PC-3 (cell line): ENCODE measurements around the gene MPV17. TPM values are rescaled to one million over a fixed set of nuclear protein-coding genes. Genes with fewer than 3 reads are reported as not detected.

Experiments
- ATAC-seq: fragments of 200-7000 bp; cut with Tn5 transposase; 2 replicates; pipeline ENCODE4 v1.9.1; 2020; ENCODE audit warnings: mild to moderate bottlenecking, moderate library complexity
- BruUV-seq: library from RNA; stranded (reverse); fragments of 400-500 nt; replicated peaks from 2 replicates; lab custom pipeline; 2021; lab: Mats Ljungman, UMichigan
- CTCF ChIA-PET: fragments of 300-600 bp; sonication (Branson Sonifier 250); formaldehyde crosslinking; loops from one replicate; lab custom pipeline; 2022; ENCODE audit warnings: antibody characterized with exemption; lab: Charles Lee
- POLR2A ChIA-PET: fragments of 300-600 bp; sonication (Branson Sonifier 250); formaldehyde crosslinking; loops from one replicate; lab custom pipeline; 2022; ENCODE audit warnings: antibody characterized with exemption; ENCODE audit not compliant: unreplicated experiment; lab: Charles Lee
- DNase-seq: peaks from one replicate; pipeline ENCODE4 v3.0.0-alpha.2; 2015
- H2AFZ ChIP-seq: fragments of 300-600 bp; sonication (generic); 2 replicates; pipeline ENCODE4 v1.6.0; 2016; ENCODE audit warnings: antibody characterized with exemption, low read length
- H3F3A ChIP-seq: fragments of 300-600 bp; sonication (generic); one replicate; pipeline ENCODE4 v1.6.0; 2017; ENCODE audit warnings: antibody characterized with exemption, low read length, control low read depth, mild to moderate bottlenecking; ENCODE audit not compliant: unreplicated experiment
- H3K27ac ChIP-seq: fragments of 300-600 bp; sonication (generic); 2 replicates; pipeline ENCODE4 v1.5.1; 2016; ENCODE audit warnings: mild to moderate bottlenecking, low read length
- H3K27me3 ChIP-seq: fragments of 300-600 bp; sonication (generic); 2 replicates; pipeline ENCODE4 v1.6.1; 2016; ENCODE audit warnings: low read length, mixed read lengths
- H3K36me3 ChIP-seq: fragments of 300-600 bp; sonication (generic); 2 replicates; pipeline ENCODE4 v1.6.1; 2016; ENCODE audit warnings: low read depth, mixed run types, low read length, mixed read lengths
- H3K4me1 ChIP-seq: fragments of 300-600 bp; sonication (generic); 2 replicates; pipeline ENCODE4 v1.5.1; 2016; ENCODE audit warnings: low read length; ENCODE audit not compliant: insufficient read depth
- H3K4me2 ChIP-seq: fragments of 300-600 bp; sonication (generic); 2 replicates; pipeline ENCODE4 v1.6.0; 2016; ENCODE audit warnings: low read length
- H3K4me3 ChIP-seq: fragments of 300-600 bp; sonication (generic); 2 replicates; pipeline ENCODE4 v1.5.1; 2016; ENCODE audit warnings: mild to moderate bottlenecking, low read length, mixed read lengths
- H3K79me2 ChIP-seq: fragments of 300-600 bp; sonication (generic); 2 replicates; pipeline ENCODE4 v1.6.1; 2017; ENCODE audit warnings: low read length, mixed read lengths
- H3K9ac ChIP-seq: fragments of 300-600 bp; sonication (generic); 2 replicates; pipeline ENCODE4 v1.6.0; 2016; ENCODE audit warnings: mild to moderate bottlenecking, low read length
- H3K9me2 ChIP-seq: fragments of 300-600 bp; sonication (generic); replicated peaks from 2 replicates; pipeline ENCODE4 v1.6.1; 2016; ENCODE audit warnings: mixed run types, low read length, mixed read lengths
- H3K9me3 ChIP-seq: fragments of 300-600 bp; sonication (generic); 2 replicates; pipeline ENCODE4 v1.6.1; 2016; ENCODE audit warnings: low read length, mixed read lengths
- H4K20me1 ChIP-seq: fragments of 300-600 bp; sonication (generic); 2 replicates; pipeline ENCODE4 v1.6.1; 2016; ENCODE audit warnings: low read length, mixed read lengths
- EZH2 ChIP-seq: fragments of 300-600 bp; sonication (generic); IDR thresholded peaks from one replicate; pipeline ENCODE4 v1.6.1; 2017; ENCODE audit warnings: antibody characterized with exemption, mild to moderate bottlenecking, low read length; ENCODE audit not compliant: unreplicated experiment
- EZH2phosphoT487 ChIP-seq: fragments of 300-600 bp; sonication (generic); IDR thresholded peaks from 2 replicates; pipeline ENCODE4 v1.6.1; 2018; ENCODE audit warnings: mild to moderate bottlenecking, antibody characterized with exemption, low read length, borderline replicate concordance
- intact Hi-C: fragments of 100-400 bp; cut with micrococcal nuclease; formaldehyde crosslinking; loops from 2 replicates; pipeline ENCODE4 v1.9.0; 2023
- total RNA-seq: library from RNA; depleted of rRNA; stranded (reverse); fragments of >200 nt; gene quantifications from 2 replicates; pipeline ENCODE4 v1.2.3, GENCODE V29; 2014
- TF ChIP-seq, protein P1 (sequence below): fragments of 300-600 bp; sonication (generic); conservative IDR thresholded peaks from 2 replicates; pipeline ENCODE4 v1.5.1; 2017; ENCODE audit warnings: antibody characterized with exemption, low read depth, mild to moderate bottlenecking, low read length

MPV17 gene
- total RNA-seq, 1 experiment from 2014 or later = 59.2 TPM

GRCh38 chr2:27263287-27264252 lies 59.3 kb downstream of the MPV17 start:
- ATAC-seq (no peak), DNase-seq (no peak)
- peaks cover 18% of the 10 kb centered on the region; the same call in 1 of the 2 replicates for H3K4me1 ChIP-seq
- H3K4me2 ChIP-seq = peak overlapping the region; percentile 93
- ChIA-PET POLR2A (interaction anchor here (0.6 kb wide), 1 partner anchor 178 kb away, joined by 5 read pairs; no protein-coding TSS in a partner anchor), CTCF (interaction anchor here (0.6 to 1.1 kb wide), 3 partner anchors 13 to 34 kb away, joined by 4 to 7 read pairs (median 5); no protein-coding TSS in a partner anchor)
- no peaks in the 10 kb centered on the region for H3F3A ChIP-seq
- H4K20me1 ChIP-seq = no peaks in the 10 kb centered on the region
- no peaks in the 10 kb centered on the region for H3K9me3 ChIP-seq
- no peaks in the 10 kb centered on the region for H3K79me2 ChIP-seq
- BruUV-seq = no TSS peak
- no peak overlapping the region for H3K9ac ChIP-seq
- peak overlapping the region; percentile 2; the same call in 1 of the 2 replicates for H2AFZ ChIP-seq
- peaks cover 54% of the 10 kb centered on the region for H3K27me3 ChIP-seq
- H3K4me3 ChIP-seq = peak overlapping the region; percentile 71
- H3K36me3 ChIP-seq = no peaks in the 10 kb centered on the region
- no peaks in the 10 kb centered on the region for H3K9me2 ChIP-seq
- no peak overlapping the region for H3K27ac ChIP-seq
- intact Hi-C loops = no loop called here
- TF ChIP-seq, protein P1, sequence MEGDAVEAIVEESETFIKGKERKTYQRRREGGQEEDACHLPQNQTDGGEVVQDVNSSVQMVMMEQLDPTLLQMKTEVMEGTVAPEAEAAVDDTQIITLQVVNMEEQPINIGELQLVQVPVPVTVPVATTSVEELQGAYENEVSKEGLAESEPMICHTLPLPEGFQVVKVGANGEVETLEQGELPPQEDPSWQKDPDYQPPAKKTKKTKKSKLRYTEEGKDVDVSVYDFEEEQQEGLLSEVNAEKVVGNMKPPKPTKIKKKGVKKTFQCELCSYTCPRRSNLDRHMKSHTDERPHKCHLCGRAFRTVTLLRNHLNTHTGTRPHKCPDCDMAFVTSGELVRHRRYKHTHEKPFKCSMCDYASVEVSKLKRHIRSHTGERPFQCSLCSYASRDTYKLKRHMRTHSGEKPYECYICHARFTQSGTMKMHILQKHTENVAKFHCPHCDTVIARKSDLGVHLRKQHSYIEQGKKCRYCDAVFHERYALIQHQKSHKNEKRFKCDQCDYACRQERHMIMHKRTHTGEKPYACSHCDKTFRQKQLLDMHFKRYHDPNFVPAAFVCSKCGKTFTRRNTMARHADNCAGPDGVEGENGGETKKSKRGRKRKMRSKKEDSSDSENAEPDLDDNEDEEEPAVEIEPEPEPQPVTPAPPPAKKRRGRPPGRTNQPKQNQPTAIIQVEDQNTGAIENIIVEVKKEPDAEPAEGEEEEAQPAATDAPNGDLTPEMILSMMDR = no peak
- TF ChIP-seq EZH2 = peak; percentile 88
- peak; percentile 73 for TF ChIP-seq EZH2phosphoT487

- no TSS peak for BruUV-seq
- H3K9me3 ChIP-seq = no peaks in the 10 kb centered on the region
- ChIA-PET POLR2A (interaction anchor here (0.6 kb wide), 1 partner anchor 177 kb away, joined by 5 read pairs; no protein-coding TSS in a partner anchor), CTCF (interaction anchor here (0.6 to 1.1 kb wide), 2 partner anchors 31 to 33 kb away, joined by 5 to 7 read pairs; no protein-coding TSS in a partner anchor)
- TF ChIP-seq, protein P1 = no peak
- TF ChIP-seq EZH2phosphoT487 = peak; percentile 61; the same call in 1 of the 2 replicates
- TF ChIP-seq EZH2 = peak; percentile 93
- no peaks in the 10 kb centered on the region for H3K9me2 ChIP-seq
- peak within 1 kb of the TSS; percentile 93 for H3K4me2 ChIP-seq
- peak within 1 kb of the TSS; percentile 71 for H3K4me3 ChIP-seq
- H4K20me1 ChIP-seq = no peaks in the 10 kb centered on the region
- no peaks in the 10 kb centered on the region for H3F3A ChIP-seq
- intact Hi-C loops = no loop called here
- peaks cover 18% of the 10 kb centered on the region; the same call in 1 of the 2 replicates for H3K4me1 ChIP-seq
- H3K27me3 ChIP-seq = peaks cover 54% of the 10 kb centered on the region
- H3K9ac ChIP-seq = no peak within 1 kb of the TSS
- no peak within 1 kb of the TSS for H3K27ac ChIP-seq
- H3K36me3 ChIP-seq = no peaks in the 10 kb centered on the region
- peak within 1 kb of the TSS; percentile 58 for H2AFZ ChIP-seq
- H3K79me2 ChIP-seq = no peaks in the 10 kb centered on the region
- DNase-seq (no peak), ATAC-seq (peak; percentile 50)
Observed at GRCh38 chr2:27262379-27263286, 60.3 kb downstream of the MPV17 start, which contains the start of gene SLC30A3. Gene SLC30A3 (minus strand): TSS chr2:27263047. CDS start chr2:27262906, 141 bp downstream.
